ENCODE measurements around the gene SNX17. TPM values are rescaled to one million over a fixed set of nuclear protein-coding genes. Genes with fewer than 3 reads are reported as not detected.

SNX17 gene
- total and polyA plus RNA-seq, 2 of the 13 experiments (the other 11 are each of a cell fraction or from before 2014, with no cell fraction given) = 75.0 to 109 TPM

DNA sequence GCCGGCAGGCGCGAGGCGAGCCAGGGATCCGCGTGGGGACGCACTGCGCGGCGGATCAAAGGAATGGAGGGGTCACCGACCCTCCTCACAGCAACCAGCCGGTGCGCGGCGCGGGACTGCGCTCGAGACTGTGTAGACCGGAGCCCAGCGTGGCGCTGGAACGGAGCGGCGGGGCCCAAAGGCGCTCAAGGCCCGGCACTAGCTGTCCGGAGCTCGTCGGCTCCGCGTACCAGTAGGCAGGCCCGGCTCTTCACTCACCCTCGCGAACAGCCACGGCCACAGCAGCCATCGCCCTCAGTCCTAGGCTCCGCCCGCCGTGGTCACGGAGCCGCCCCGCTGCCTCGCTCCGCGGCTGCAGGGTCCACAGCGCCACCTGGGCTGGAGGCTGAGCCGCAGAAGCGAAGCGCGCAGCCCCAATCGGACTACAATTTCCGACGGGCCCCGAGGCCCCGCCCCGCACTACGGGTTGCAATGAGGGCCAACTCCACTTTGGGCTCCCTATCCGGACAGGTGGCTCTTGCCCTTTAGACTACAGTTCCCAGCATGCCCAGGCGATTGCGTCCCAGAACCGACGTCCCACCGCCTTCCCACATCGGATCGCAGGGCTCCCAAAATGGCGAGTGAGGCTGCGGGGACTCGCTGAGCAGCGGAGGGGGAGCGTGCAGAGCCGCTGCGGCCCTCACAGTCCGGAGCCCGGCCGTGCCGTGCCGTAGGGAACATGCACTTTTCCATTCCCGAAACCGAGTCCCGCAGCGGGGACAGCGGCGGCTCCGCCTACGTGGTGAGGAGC lies at the start of gene SNX17, which contains the start of gene EIF2B4 (continued):
- TF ChIP-seq, protein P1, sequence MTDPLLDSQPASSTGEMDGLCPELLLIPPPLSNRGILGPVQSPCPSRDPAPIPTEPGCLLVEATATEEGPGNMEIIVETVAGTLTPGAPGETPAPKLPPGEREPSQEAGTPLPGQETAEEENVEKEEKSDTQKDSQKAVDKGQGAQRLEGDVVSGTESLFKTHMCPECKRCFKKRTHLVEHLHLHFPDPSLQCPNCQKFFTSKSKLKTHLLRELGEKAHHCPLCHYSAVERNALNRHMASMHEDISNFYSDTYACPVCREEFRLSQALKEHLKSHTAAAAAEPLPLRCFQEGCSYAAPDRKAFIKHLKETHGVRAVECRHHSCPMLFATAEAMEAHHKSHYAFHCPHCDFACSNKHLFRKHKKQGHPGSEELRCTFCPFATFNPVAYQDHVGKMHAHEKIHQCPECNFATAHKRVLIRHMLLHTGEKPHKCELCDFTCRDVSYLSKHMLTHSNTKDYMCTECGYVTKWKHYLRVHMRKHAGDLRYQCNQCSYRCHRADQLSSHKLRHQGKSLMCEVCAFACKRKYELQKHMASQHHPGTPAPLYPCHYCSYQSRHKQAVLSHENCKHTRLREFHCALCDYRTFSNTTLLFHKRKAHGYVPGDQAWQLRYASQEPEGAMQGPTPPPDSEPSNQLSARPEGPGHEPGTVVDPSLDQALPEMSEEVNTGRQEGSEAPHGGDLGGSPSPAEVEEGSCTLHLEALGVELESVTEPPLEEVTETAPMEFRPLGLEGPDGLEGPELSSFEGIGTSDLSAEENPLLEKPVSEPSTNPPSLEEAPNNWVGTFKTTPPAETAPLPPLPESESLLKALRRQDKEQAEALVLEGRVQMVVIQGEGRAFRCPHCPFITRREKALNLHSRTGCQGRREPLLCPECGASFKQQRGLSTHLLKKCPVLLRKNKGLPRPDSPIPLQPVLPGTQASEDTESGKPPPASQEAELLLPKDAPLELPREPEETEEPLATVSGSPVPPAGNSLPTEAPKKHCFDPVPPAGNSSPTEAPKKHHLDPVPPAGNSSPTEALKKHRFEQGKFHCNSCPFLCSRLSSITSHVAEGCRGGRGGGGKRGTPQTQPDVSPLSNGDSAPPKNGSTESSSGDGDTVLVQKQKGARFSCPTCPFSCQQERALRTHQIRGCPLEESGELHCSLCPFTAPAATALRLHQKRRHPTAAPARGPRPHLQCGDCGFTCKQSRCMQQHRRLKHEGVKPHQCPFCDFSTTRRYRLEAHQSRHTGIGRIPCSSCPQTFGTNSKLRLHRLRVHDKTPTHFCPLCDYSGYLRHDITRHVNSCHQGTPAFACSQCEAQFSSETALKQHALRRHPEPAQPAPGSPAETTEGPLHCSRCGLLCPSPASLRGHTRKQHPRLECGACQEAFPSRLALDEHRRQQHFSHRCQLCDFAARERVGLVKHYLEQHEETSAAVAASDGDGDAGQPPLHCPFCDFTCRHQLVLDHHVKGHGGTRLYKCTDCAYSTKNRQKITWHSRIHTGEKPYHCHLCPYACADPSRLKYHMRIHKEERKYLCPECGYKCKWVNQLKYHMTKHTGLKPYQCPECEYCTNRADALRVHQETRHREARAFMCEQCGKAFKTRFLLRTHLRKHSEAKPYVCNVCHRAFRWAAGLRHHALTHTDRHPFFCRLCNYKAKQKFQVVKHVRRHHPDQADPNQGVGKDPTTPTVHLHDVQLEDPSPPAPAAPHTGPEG (CRISPR knock-in tag; IDR thresholded peaks at IDR 0.05) = peak; percentile 95
- TF ChIP-seq PRPF4 (IDR thresholded peaks at IDR 0.05; ENCODE audit: low read depth, low read length, poor library complexity, severe bottlenecking) (no peak), KDM4B (CRISPR knock-in tag; IDR thresholded peaks at IDR 0.05) (peak; percentile 21; the same call in 1 of the 2 replicates), KLF6 (CRISPR knock-in tag; IDR thresholded peaks at IDR 0.05) (peak; percentile 85; the same call in 1 of the 2 replicates), SIX1 (CRISPR knock-in tag; IDR thresholded peaks at IDR 0.05; ENCODE audit: borderline replicate concordance) (no peak; the same call in 1 of the 2 replicates), ZNF614 (CRISPR knock-in tag; IDR thresholded peaks at IDR 0.05; ENCODE audit: borderline replicate concordance) (peak; percentile 92)
- TF ChIP-seq, protein P2, sequence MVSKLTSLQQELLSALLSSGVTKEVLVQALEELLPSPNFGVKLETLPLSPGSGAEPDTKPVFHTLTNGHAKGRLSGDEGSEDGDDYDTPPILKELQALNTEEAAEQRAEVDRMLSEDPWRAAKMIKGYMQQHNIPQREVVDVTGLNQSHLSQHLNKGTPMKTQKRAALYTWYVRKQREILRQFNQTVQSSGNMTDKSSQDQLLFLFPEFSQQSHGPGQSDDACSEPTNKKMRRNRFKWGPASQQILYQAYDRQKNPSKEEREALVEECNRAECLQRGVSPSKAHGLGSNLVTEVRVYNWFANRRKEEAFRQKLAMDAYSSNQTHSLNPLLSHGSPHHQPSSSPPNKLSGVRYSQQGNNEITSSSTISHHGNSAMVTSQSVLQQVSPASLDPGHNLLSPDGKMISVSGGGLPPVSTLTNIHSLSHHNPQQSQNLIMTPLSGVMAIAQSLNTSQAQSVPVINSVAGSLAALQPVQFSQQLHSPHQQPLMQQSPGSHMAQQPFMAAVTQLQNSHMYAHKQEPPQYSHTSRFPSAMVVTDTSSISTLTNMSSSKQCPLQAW (CRISPR knock-in tag; IDR thresholded peaks at IDR 0.05) = peak; percentile 98
- TF ChIP-seq, protein P3, sequence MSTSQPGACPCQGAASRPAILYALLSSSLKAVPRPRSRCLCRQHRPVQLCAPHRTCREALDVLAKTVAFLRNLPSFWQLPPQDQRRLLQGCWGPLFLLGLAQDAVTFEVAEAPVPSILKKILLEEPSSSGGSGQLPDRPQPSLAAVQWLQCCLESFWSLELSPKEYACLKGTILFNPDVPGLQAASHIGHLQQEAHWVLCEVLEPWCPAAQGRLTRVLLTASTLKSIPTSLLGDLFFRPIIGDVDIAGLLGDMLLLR (CRISPR knock-in tag; IDR thresholded peaks at IDR 0.05) = peak; percentile 66; the same call in 1 of the 2 replicates
- TF ChIP-seq, protein P4, sequence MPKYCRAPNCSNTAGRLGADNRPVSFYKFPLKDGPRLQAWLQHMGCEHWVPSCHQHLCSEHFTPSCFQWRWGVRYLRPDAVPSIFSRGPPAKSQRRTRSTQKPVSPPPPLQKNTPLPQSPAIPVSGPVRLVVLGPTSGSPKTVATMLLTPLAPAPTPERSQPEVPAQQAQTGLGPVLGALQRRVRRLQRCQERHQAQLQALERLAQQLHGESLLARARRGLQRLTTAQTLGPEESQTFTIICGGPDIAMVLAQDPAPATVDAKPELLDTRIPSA (CRISPR knock-in tag; IDR thresholded peaks at IDR 0.05; ENCODE audit: borderline replicate concordance) = peak; percentile 83; the same call in 1 of the 2 replicates
- TF ChIP-seq, protein P5, sequence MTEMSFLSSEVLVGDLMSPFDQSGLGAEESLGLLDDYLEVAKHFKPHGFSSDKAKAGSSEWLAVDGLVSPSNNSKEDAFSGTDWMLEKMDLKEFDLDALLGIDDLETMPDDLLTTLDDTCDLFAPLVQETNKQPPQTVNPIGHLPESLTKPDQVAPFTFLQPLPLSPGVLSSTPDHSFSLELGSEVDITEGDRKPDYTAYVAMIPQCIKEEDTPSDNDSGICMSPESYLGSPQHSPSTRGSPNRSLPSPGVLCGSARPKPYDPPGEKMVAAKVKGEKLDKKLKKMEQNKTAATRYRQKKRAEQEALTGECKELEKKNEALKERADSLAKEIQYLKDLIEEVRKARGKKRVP (CRISPR knock-in tag; IDR thresholded peaks at IDR 0.05) = peak in 1 of 2 experiments; percentile 88; a peak in 2 of 4 replicates

Measured in HepG2 (cell line).